ENCODE measurements around the gene PIEZO1. TPM values are rescaled to one million over a fixed set of nuclear protein-coding genes. Genes with fewer than 3 reads are reported as not detected.
A peak's percentile ranks its signal among the peaks of the same experiment; 100 is the strongest.

Gene PIEZO1
- total RNA-seq, 2 donors from 2014 or later = 197 to 326 TPM

GRCh38 chr16:88687676-88688012 lies 97.4 kb downstream of the PIEZO1 start:
- Mint-ChIP-seq H3K4me3 (no peak overlapping the region), H3K27ac (no peak overlapping the region), H3K9me3 (no peaks in the 10 kb centered on the region), H3K27me3 (no peaks in the 10 kb centered on the region), H3K4me1 (peaks cover 14% of the 10 kb centered on the region), H3K36me3 (ENCODE audit: low read depth) (no peaks in the 10 kb centered on the region)
- no peak for ATAC-seq (replicated peaks)

GRCh38 chr16:88687254-88687576 lies 97.8 kb downstream of the PIEZO1 start:
- Mint-ChIP-seq H3K4me1 (peaks cover 18% of the 10 kb centered on the region), H3K4me3 (no peak overlapping the region), H3K9me3 (no peaks in the 10 kb centered on the region), H3K27me3 (no peaks in the 10 kb centered on the region), H3K27ac (no peak overlapping the region), H3K36me3 (ENCODE audit: low read depth) (no peaks in the 10 kb centered on the region)
- no peak for ATAC-seq (replicated peaks)

GRCh38 chr16:88686439-88687253 lies 98.4 kb downstream of the PIEZO1 start, which contains the start of gene SNAI3:
Gene SNAI3 (minus strand): TSS chr16:88686507. CDS start chr16:88686406, 101 bp downstream.
- peak within 1 kb of the TSS; percentile 72 for H3K4me3 Mint-ChIP-seq
- no peak within 1 kb of the TSS for H3K27ac Mint-ChIP-seq
- no peaks in the 10 kb centered on the region for H3K9me3 Mint-ChIP-seq
- ATAC-seq (replicated peaks) = peak; percentile 89
- no peaks in the 10 kb centered on the region for H3K36me3 Mint-ChIP-seq (ENCODE audit: low read depth)
- peaks cover 20% of the 10 kb centered on the region for H3K4me1 Mint-ChIP-seq
- no peaks in the 10 kb centered on the region for H3K27me3 Mint-ChIP-seq

GRCh38 chr16:88686062-88686438 lies 99.0 kb downstream of the PIEZO1 start:
- H3K4me1 Mint-ChIP-seq = peaks cover 21% of the 10 kb centered on the region
- no peak overlapping the region for H3K27ac Mint-ChIP-seq
- H3K9me3 Mint-ChIP-seq = no peaks in the 10 kb centered on the region
- peak; percentile 49 for ATAC-seq (replicated peaks)
- peaks cover under 1% of the 10 kb centered on the region for H3K36me3 Mint-ChIP-seq (ENCODE audit: low read depth)
- peak overlapping the region; percentile 72 for H3K4me3 Mint-ChIP-seq
- no peaks in the 10 kb centered on the region for H3K27me3 Mint-ChIP-seq

- no peaks in the 10 kb centered on the region for H3K27me3 Mint-ChIP-seq
- H3K4me1 Mint-ChIP-seq = peaks cover 18% of the 10 kb centered on the region
- H3K9me3 Mint-ChIP-seq = no peaks in the 10 kb centered on the region
- peak; percentile 12 for ATAC-seq (replicated peaks)
- H3K4me3 Mint-ChIP-seq = peak overlapping the region; percentile 72
- H3K36me3 Mint-ChIP-seq (ENCODE audit: low read depth) = peaks cover 5% of the 10 kb centered on the region
- H3K27ac Mint-ChIP-seq = no peak overlapping the region
Observed at GRCh38 chr16:88685156-88686061, 99.6 kb downstream of the PIEZO1 start.

GRCh38 chr16:88684569-88685155 lies 100.4 kb downstream of the PIEZO1 start:
- Mint-ChIP-seq H3K4me3 (peak overlapping the region; percentile 72), H3K36me3 (ENCODE audit: low read depth) (peaks cover 11% of the 10 kb centered on the region), H3K9me3 (no peaks in the 10 kb centered on the region), H3K4me1 (peaks cover 17% of the 10 kb centered on the region), H3K27me3 (no peaks in the 10 kb centered on the region), H3K27ac (no peak overlapping the region)
- no peak for ATAC-seq (replicated peaks)

- peak; percentile 73 for ATAC-seq (replicated peaks)
- peaks cover 17% of the 10 kb centered on the region for H3K4me1 Mint-ChIP-seq
Observed at GRCh38 chr16:88681709-88682451, 103.1 kb downstream of the PIEZO1 start.

GRCh38 chr16:88681084-88681680 lies 103.8 kb downstream of the PIEZO1 start:
- H3K36me3 Mint-ChIP-seq (ENCODE audit: low read depth) = peaks cover 11% of the 10 kb centered on the region
- peak overlapping the region; percentile 76 for H3K27ac Mint-ChIP-seq
- H3K9me3 Mint-ChIP-seq = no peaks in the 10 kb centered on the region
- no peak for ATAC-seq (replicated peaks)
- peaks cover 17% of the 10 kb centered on the region for H3K4me1 Mint-ChIP-seq
- no peaks in the 10 kb centered on the region for H3K27me3 Mint-ChIP-seq
- H3K4me3 Mint-ChIP-seq = peak overlapping the region; percentile 75

More at GRCh38 chr16:88681709-88682451, 103.1 kb downstream of the PIEZO1 start:
- H3K27ac Mint-ChIP-seq = peak overlapping the region; percentile 76
- no peaks in the 10 kb centered on the region for H3K27me3 Mint-ChIP-seq
- H3K36me3 Mint-ChIP-seq (ENCODE audit: low read depth) = peaks cover 11% of the 10 kb centered on the region
- peak overlapping the region; percentile 75 for H3K4me3 Mint-ChIP-seq
- no peaks in the 10 kb centered on the region for H3K9me3 Mint-ChIP-seq

GRCh38 chr16:88680554-88681083 lies 104.4 kb downstream of the PIEZO1 start:
- Mint-ChIP-seq H3K27ac (no peak overlapping the region), H3K9me3 (no peaks in the 10 kb centered on the region), H3K4me3 (peak overlapping the region; percentile 75), H3K36me3 (ENCODE audit: low read depth) (peaks cover 11% of the 10 kb centered on the region), H3K4me1 (peaks cover 17% of the 10 kb centered on the region), H3K27me3 (no peaks in the 10 kb centered on the region)
- ATAC-seq (replicated peaks) = no peak

- ATAC-seq (replicated peaks) = no peak
- Mint-ChIP-seq H3K36me3 (ENCODE audit: low read depth) (peaks cover 11% of the 10 kb centered on the region), H3K27me3 (no peaks in the 10 kb centered on the region), H3K4me1 (peaks cover 10% of the 10 kb centered on the region), H3K27ac (no peak overlapping the region), H3K9me3 (no peaks in the 10 kb centered on the region), H3K4me3 (no peak overlapping the region)
Observed at GRCh38 chr16:88678224-88678979, 106.6 kb downstream of the PIEZO1 start.

- no peak overlapping the region for H3K4me3 Mint-ChIP-seq
- peaks cover 10% of the 10 kb centered on the region for H3K4me1 Mint-ChIP-seq
- no peak for ATAC-seq (replicated peaks)
- H3K36me3 Mint-ChIP-seq (ENCODE audit: low read depth) = peaks cover 11% of the 10 kb centered on the region
- no peak overlapping the region for H3K27ac Mint-ChIP-seq
- H3K27me3 Mint-ChIP-seq = no peaks in the 10 kb centered on the region
- no peaks in the 10 kb centered on the region for H3K9me3 Mint-ChIP-seq
Observed at GRCh38 chr16:88677721-88678120, 107.3 kb downstream of the PIEZO1 start.

GRCh38 chr16:88676502-88677242 lies 108.3 kb downstream of the PIEZO1 start:
- ATAC-seq (replicated peaks) = no peak
- Mint-ChIP-seq H3K36me3 (ENCODE audit: low read depth) (peaks cover 11% of the 10 kb centered on the region), H3K4me1 (peaks cover 4% of the 10 kb centered on the region), H3K27ac (no peak overlapping the region), H3K4me3 (no peak overlapping the region), H3K9me3 (no peaks in the 10 kb centered on the region), H3K27me3 (no peaks in the 10 kb centered on the region)
